Neural crest cell (in vitro differentiated cells): ENCODE data around the gene FAHD1. TPM values are rescaled to one million over a fixed set of nuclear protein-coding genes. Genes with fewer than 3 reads are reported as not detected.

ENCODE experiments used
- DNase-seq: peaks from one replicate; pipeline ENCODE4 v3.0.0; 2021; ENCODE audit warnings: low read depth, mixed read lengths, low spot score
- H3K27ac Mint-ChIP-seq: one replicate; pipeline ENCODE4 v1.8.0; 2021; ENCODE audit warnings: mild to moderate bottlenecking, mixed read lengths; ENCODE audit not compliant: unreplicated experiment
- H3K27me3 Mint-ChIP-seq: 2 replicates; pipeline ENCODE4 v1.8.0; 2021; ENCODE audit warnings: low read depth, mild to moderate bottlenecking, mixed read lengths
- H3K36me3 Mint-ChIP-seq: 2 replicates; pipeline ENCODE4 v1.8.0; 2021; ENCODE audit warnings: low read depth, mild to moderate bottlenecking, mixed read lengths
- H3K4me1 Mint-ChIP-seq: 2 replicates; pipeline ENCODE4 v1.8.0; 2021; ENCODE audit warnings: mixed read lengths
- H3K4me3 Mint-ChIP-seq: one replicate; pipeline ENCODE4 v1.8.0; 2021; ENCODE audit warnings: mild to moderate bottlenecking, mixed read lengths
- H3K9me3 Mint-ChIP-seq: 2 replicates; pipeline ENCODE4 v1.8.0; 2021; ENCODE audit warnings: mixed read lengths
- CTCF ChIP-seq: fragments of 200-600 bp; sonication (generic); conservative IDR thresholded peaks from 2 replicates; pipeline ENCODE4 v1.5.0; 2021; ENCODE audit warnings: antibody characterized with exemption, mild to moderate bottlenecking
- total RNA-seq: library from RNA; stranded (reverse); gene quantifications from 2 replicates; pipeline ENCODE4 v1.2.1, GENCODE V29; 2021

Gene FAHD1
- total RNA-seq, 1 donor from 2014 or later: 27.2 TPM

GRCh38 chr16:1859650-1860049 lies 32.6 kb downstream of the FAHD1 start:
- peaks cover 6% of the 10 kb centered on the region for H3K4me1 Mint-ChIP-seq
- DNase-seq: no peak
- no peaks in the 10 kb centered on the region for H3K9me3 Mint-ChIP-seq
- no peak overlapping the region for H3K4me3 Mint-ChIP-seq
- TF ChIP-seq CTCF: no peak
- H3K36me3 Mint-ChIP-seq: no peaks in the 10 kb centered on the region
- peaks cover 89% of the 10 kb centered on the region for H3K27me3 Mint-ChIP-seq
- H3K27ac Mint-ChIP-seq: no peak overlapping the region

GRCh38 chr16:1861730-1862129 lies 34.7 kb downstream of the FAHD1 start:
- peaks cover 6% of the 10 kb centered on the region for H3K4me1 Mint-ChIP-seq
- H3K9me3 Mint-ChIP-seq: no peaks in the 10 kb centered on the region
- H3K27ac Mint-ChIP-seq: no peak overlapping the region
- no peak overlapping the region for H3K4me3 Mint-ChIP-seq
- TF ChIP-seq CTCF: no peak
- DNase-seq: no peak
- no peaks in the 10 kb centered on the region for H3K36me3 Mint-ChIP-seq
- H3K27me3 Mint-ChIP-seq: peaks cover 95% of the 10 kb centered on the region

- DNase-seq: no peak
- Mint-ChIP-seq H3K36me3 (no peaks in the 10 kb centered on the region), H3K27ac (no peak overlapping the region), H3K4me3 (no peak overlapping the region), H3K9me3 (no peaks in the 10 kb centered on the region), H3K27me3 (peaks cover 93% of the 10 kb centered on the region), H3K4me1 (peaks cover 1% of the 10 kb centered on the region)
- no peak for TF ChIP-seq CTCF
Observed at GRCh38 chr16:1862394-1862793, 35.4 kb downstream of the FAHD1 start.

GRCh38 chr16:1863681-1864460 lies 36.9 kb downstream of the FAHD1 start:
- no peak for DNase-seq
- Mint-ChIP-seq H3K27me3 (peaks cover 80% of the 10 kb centered on the region), H3K4me3 (no peak overlapping the region), H3K4me1 (no peaks in the 10 kb centered on the region), H3K27ac (no peak overlapping the region), H3K9me3 (no peaks in the 10 kb centered on the region), H3K36me3 (no peaks in the 10 kb centered on the region)
- TF ChIP-seq CTCF: peak; percentile 83

- TF ChIP-seq CTCF: no peak
- no peaks in the 10 kb centered on the region for H3K9me3 Mint-ChIP-seq
- no peak overlapping the region for H3K4me3 Mint-ChIP-seq
- no peaks in the 10 kb centered on the region for H3K4me1 Mint-ChIP-seq
- peaks cover 75% of the 10 kb centered on the region for H3K27me3 Mint-ChIP-seq
- H3K27ac Mint-ChIP-seq: no peak overlapping the region
- H3K36me3 Mint-ChIP-seq: no peaks in the 10 kb centered on the region
- no peak for DNase-seq
Observed at GRCh38 chr16:1865902-1866690, 39.1 kb downstream of the FAHD1 start.
